22Rv1 (cell line): ENCODE measurements around the gene MBD6.

Experiments
- ZFX ChIP-seq: fragments of 450-650 bp; IDR thresholded peaks from 2 replicates; pipeline ENCODE4 v1.6.1; 2017; ENCODE audit warnings: antibody characterized with exemption, borderline replicate concordance
- TF ChIP-seq, protein P1 (sequence below): fragments of 450-650 bp; IDR thresholded peaks from 2 replicates; pipeline ENCODE4 v1.5.1; 2017; ENCODE audit warnings: mild to moderate bottlenecking

DNA sequence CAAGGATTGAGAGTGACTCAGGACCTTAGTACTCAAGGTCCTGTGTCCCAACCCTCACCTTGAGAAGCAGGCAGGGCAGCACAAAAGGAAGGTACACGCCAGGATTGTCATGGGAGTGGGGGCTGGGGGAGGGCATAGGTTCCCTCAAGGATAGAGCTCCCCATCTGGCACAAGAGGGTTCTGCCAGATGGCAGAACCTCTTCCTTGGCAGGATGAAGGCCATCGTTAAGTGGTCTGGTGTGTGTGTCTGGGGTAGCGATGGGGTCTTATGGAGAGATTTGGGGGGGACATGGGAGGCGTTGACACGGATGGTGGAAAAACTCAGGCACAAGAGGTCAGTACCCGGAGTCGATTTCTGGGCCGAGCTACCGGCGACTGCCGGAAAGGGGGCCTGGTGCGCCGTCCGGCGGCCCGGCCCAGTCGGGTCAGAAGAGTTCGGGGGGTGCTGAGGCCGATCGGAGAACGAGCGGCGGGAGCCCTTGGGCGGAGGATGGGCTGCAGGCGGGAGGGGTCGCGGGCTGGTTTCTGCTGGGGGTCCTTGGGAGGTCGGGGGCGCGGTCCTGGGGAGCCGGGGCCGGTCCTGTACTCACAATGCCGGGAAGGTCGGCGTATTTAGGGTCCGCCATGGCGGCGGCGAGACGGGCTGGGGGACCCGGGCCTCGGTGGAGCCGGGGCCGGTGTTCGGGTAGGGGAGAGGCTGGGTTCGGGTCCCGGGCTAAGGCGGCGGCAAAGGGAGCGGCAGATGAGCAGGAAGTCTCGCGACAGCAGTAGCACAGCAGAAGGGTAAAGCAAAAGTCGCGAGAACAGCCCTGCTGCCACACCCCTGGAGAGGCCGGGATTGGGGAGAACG is 24.0 kb downstream of the MBD6 start, which contains the start of gene DCTN2:
- TF ChIP-seq, protein P1, sequence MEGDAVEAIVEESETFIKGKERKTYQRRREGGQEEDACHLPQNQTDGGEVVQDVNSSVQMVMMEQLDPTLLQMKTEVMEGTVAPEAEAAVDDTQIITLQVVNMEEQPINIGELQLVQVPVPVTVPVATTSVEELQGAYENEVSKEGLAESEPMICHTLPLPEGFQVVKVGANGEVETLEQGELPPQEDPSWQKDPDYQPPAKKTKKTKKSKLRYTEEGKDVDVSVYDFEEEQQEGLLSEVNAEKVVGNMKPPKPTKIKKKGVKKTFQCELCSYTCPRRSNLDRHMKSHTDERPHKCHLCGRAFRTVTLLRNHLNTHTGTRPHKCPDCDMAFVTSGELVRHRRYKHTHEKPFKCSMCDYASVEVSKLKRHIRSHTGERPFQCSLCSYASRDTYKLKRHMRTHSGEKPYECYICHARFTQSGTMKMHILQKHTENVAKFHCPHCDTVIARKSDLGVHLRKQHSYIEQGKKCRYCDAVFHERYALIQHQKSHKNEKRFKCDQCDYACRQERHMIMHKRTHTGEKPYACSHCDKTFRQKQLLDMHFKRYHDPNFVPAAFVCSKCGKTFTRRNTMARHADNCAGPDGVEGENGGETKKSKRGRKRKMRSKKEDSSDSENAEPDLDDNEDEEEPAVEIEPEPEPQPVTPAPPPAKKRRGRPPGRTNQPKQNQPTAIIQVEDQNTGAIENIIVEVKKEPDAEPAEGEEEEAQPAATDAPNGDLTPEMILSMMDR: peak; percentile 16; the same call in 1 of the 2 replicates
- no peak for TF ChIP-seq ZFX
